ENCODE results near the gene AGAP1.

The AGAP1 gene

DNA sequence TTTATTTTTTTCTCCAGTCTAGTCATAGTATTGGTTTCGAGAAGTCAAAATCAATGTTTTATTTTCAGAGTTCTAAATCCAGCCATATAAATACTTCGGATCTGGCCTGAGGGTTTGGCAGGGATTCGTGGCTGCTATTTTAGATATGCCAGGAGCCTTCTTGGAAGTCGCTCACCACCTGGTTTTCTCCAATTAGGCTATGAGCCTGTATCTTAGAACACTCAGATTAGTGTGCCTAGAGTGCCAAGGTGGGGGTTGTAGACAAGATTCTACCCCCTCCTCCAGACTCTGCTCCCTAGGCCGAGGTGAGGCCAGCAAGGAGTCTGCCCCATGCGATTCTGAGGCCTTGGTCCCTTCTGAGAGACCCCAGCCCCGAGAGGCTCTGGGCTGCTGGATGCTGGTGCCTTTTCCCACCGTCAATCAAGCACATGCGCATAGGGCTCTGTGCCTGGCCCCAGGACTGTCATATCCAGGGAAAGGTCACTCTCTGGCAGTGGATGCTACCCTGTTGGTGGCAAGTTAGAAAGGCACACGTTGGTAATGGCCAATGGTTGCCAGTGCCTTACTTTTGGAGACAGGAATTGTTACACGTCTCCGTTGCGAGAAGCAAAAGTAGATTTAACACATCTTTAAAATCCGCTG, 197.1 kb downstream of the AGAP1 start:
- TF ChIP-seq, protein P1, sequence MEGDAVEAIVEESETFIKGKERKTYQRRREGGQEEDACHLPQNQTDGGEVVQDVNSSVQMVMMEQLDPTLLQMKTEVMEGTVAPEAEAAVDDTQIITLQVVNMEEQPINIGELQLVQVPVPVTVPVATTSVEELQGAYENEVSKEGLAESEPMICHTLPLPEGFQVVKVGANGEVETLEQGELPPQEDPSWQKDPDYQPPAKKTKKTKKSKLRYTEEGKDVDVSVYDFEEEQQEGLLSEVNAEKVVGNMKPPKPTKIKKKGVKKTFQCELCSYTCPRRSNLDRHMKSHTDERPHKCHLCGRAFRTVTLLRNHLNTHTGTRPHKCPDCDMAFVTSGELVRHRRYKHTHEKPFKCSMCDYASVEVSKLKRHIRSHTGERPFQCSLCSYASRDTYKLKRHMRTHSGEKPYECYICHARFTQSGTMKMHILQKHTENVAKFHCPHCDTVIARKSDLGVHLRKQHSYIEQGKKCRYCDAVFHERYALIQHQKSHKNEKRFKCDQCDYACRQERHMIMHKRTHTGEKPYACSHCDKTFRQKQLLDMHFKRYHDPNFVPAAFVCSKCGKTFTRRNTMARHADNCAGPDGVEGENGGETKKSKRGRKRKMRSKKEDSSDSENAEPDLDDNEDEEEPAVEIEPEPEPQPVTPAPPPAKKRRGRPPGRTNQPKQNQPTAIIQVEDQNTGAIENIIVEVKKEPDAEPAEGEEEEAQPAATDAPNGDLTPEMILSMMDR (IDR thresholded peaks at IDR 0.05; ENCODE audit: low read depth, low read length, missing control alignments): no peak
- no peak overlapping the region for H3K4me3 ChIP-seq (ENCODE audit: low read depth, low read length)

DNA sequence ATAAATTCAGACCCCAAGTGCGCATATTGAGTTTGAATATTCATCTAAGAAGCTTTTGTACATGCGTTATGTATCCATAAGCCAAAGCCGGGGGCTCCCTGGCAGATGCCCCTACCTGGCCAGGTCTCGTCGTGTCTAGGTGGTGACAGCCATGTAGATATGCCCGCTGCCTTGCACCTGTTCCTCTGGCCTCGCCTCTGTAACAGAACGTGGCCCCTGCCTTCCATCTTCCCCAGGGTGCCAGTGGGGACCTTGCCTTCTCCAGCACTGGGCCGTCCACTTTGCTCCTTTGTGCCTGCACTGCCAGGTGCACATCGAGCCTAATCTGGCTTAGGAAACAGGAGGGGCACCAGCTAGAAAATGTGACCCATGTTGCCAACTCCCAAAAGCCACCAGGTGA, 198.2 kb downstream of the AGAP1 start:
- DNase-seq (ENCODE audit: low read depth): no peak
- no peak overlapping the region for H3K4me3 ChIP-seq (ENCODE audit: low read depth, low read length)
- TF ChIP-seq, protein P1 (IDR thresholded peaks at IDR 0.05; ENCODE audit: low read depth, low read length, missing control alignments): no peak

More for the DNA sequence above, 197.1 kb downstream of the AGAP1 start:
- no peak for DNase-seq (ENCODE audit: low read depth)

DNA sequence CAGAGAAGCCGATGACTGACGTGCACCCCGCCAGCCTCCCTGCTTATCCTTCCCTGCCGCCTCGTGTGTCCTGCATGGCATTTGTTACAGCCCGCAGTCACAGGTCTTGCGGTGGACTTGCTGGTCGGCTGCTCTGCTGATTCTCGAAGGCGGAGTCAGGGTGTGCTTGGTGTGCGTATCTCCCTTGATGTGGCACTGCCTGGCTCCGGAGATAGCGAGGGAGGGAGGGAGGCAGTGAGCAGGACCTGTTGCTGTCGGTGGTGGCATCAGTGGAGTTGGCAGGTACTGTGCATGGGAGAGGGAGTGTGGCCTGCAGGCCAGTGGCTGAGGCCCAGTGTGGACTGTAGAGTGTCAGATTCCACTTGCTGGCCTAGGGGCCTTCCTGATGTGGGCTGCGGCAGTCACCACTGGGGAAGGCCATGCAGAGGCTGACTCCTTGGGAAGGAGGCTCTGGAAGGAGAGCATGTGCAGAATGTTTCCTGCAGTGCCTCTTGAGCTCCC, 198.9 kb downstream of the AGAP1 start:
- H3K4me3 ChIP-seq (ENCODE audit: low read depth, low read length): no peak overlapping the region
- no peak for DNase-seq (ENCODE audit: low read depth)
- TF ChIP-seq, protein P1 (IDR thresholded peaks at IDR 0.05; ENCODE audit: low read depth, low read length, missing control alignments): no peak

DNA sequence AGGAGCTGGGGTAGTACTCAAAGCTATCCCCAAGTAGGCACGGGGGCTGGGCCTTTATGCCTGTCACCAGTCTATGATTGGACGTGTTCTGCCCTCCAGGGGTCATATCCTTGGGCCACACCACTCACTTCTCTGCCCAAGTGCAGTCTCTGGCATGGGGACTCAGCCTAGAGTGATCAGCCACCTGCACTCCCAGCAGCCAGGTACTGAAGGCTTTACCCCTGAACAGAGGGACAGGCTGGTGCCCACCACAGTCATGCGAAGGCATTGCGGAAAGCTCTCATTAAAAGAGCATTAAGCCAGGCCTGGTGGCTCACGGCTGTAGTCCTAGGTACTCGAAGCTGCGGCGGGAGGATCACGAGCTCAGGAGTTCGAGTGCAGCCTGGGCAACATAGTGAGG, 199.4 kb downstream of the AGAP1 start:
- TF ChIP-seq, protein P1 (IDR thresholded peaks at IDR 0.05; ENCODE audit: low read depth, low read length, missing control alignments): no peak
- no peak for DNase-seq (ENCODE audit: low read depth)
- no peak overlapping the region for H3K4me3 ChIP-seq (ENCODE audit: low read depth, low read length)

DNA sequence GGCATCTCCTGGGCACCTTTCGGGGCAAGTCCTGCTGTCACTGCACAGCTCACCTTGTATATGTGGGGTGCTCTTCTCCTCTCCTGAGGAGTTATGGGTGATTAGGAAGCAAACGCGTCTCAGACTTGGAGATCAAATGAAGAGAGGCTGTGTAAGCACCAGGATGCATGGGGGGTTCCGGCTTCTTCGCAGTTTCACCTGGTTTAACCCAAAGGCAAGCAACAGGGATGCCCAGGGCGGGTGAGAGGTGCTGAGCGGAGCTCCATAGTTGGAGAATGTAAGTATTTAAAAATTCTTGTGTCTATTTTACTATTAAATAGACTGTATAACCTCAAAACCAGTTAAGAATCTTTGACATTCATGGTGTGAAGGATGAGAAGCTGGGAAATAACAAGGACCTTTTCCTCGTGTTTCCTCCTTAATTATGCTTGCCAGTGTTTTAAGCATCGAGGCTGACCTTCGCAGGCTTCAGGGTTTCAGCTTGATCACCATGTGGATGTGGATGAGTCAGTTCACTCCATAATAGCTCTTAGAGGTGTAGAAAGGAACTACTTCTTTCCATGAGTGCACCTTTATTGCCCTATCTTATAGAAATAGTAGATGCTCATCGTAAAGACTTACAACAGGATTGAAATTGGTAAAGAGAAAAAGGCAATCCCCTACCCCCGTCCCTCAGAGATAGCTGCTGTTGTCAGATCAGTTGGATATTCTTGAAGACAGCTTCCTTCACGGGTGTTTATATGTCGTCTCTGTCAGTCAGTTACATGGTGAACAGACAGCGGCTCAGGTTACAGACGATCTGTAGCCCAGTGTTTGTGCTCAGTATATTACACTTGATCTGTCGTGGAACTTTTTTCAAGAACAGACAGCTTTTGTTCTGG, 201.1 kb downstream of the AGAP1 start:
- TF ChIP-seq, protein P1 (IDR thresholded peaks at IDR 0.05; ENCODE audit: low read depth, low read length, missing control alignments): no peak
- no peak overlapping the region for H3K4me3 ChIP-seq (ENCODE audit: low read depth, low read length)
- no peak for DNase-seq (ENCODE audit: low read depth)

DNA sequence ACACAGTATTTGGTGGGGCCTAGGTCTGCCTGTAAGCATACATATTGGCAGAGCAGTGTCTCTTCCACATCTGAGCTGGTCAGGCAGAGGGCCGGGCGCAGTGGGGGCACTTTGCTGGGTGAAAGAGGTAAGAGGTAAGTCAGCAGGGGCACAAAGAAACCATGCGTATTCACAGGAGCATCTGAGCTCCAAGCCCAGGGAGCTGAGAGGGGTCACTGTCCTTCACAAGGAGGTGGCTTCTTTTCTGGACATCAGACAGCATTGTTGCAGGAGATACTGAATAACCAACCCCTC, 201.7 kb downstream of the AGAP1 start:
- H3K4me3 ChIP-seq (ENCODE audit: low read depth, low read length): no peak overlapping the region
- TF ChIP-seq, protein P1 (IDR thresholded peaks at IDR 0.05; ENCODE audit: low read depth, low read length, missing control alignments): no peak
- DNase-seq (ENCODE audit: low read depth): no peak

Measured in GM12864 (cell line).